Activated B cell treated with CpG ODN at 0.5 μM for 24 hours (primary cell): Measurements from ENCODE around the gene NFKBIE. TPM values are rescaled to one million over a fixed set of nuclear protein-coding genes. Genes with fewer than 3 reads are reported as not detected.

Experiments used
- ATAC-seq: fragments of 200-7000 bp; cut with Tn5 transposase; one replicate; pipeline ENCODE4 v1.10.0; 2021; ENCODE audit warnings: low read depth, mild to moderate bottlenecking, moderate library complexity
- CTCF ChIA-PET: fragments of 350-600 bp; sonication (Branson Sonifier 250); formaldehyde crosslinking; loops from one replicate; lab custom pipeline; 2021; ENCODE audit warnings: antibody characterized with exemption; lab: Charles Lee
- POLR2A ChIA-PET: fragments of 350-600 bp; sonication (Branson Sonifier 250); formaldehyde crosslinking; loops from one replicate; lab custom pipeline; 2021; ENCODE audit warnings: antibody characterized with exemption; lab: Charles Lee
- DNase-seq: peaks from one replicate; pipeline ENCODE4 v3.0.0; 2022
- H3K27ac Mint-ChIP-seq: one replicate; pipeline ENCODE4 v1.8.0; 2020; ENCODE audit warnings: mixed read lengths
- H3K27me3 Mint-ChIP-seq: one replicate; pipeline ENCODE4 v1.8.0; 2021; ENCODE audit warnings: mixed read lengths
- H3K36me3 Mint-ChIP-seq: one replicate; pipeline ENCODE4 v1.8.0; 2021; ENCODE audit warnings: low read depth, mixed read lengths
- H3K4me1 Mint-ChIP-seq: one replicate; pipeline ENCODE4 v1.8.0; 2021; ENCODE audit warnings: mixed read lengths
- H3K4me3 Mint-ChIP-seq: one replicate; pipeline ENCODE4 v1.8.0; 2020; ENCODE audit warnings: mild to moderate bottlenecking, mixed read lengths
- H3K9me3 Mint-ChIP-seq: one replicate; pipeline ENCODE4 v1.8.0; 2020; ENCODE audit warnings: mixed read lengths
- CTCF ChIP-seq: fragments of 200-600 bp; IDR thresholded peaks from one replicate; pipeline ENCODE4 v1.8.0; 2022; ENCODE audit warnings: antibody characterized with exemption, mild to moderate bottlenecking
- intact Hi-C: fragments of 100-400 bp; cut with micrococcal nuclease; formaldehyde crosslinking; loops from one replicate; pipeline ENCODE4 v1.15.1; 2024
- total RNA-seq: library from RNA; stranded (reverse); gene quantifications from 2 replicates; pipeline ENCODE4 v1.2.3, GENCODE V29; 2022

NFKBIE gene
- total RNA-seq, 1 donor from 2014 or later: 94.7 TPM

GRCh38 chr6:44254191-44255104 lies 10.9 kb downstream of the NFKBIE start:
- H3K27ac Mint-ChIP-seq: peak overlapping the region; percentile 93
- intact Hi-C loops: no loop called here

GRCh38 chr6:44253307-44254101 lies 11.8 kb downstream of the NFKBIE start:
- no peak for ATAC-seq
- H3K9me3 Mint-ChIP-seq: no peaks in the 10 kb centered on the region
- H3K27me3 Mint-ChIP-seq: no peaks in the 10 kb centered on the region
- peak overlapping the region; percentile 53 for H3K27ac Mint-ChIP-seq
- ChIA-PET CTCF (interaction anchor here (0.7 to 2.3 kb wide), 2 partner anchors 10 to 80 kb away, joined by 3 to 12 read pairs; no protein-coding TSS in a partner anchor), POLR2A (interaction anchor here (0.7 to 13.7 kb wide), 3 partner anchors 8 to 32 kb away, joined by 3 to 549 read pairs (median 72); partner anchors contain the start of genes HSP90AB1 and NFKBIE)
- no peak for TF ChIP-seq CTCF
- H3K36me3 Mint-ChIP-seq: peaks cover 91% of the 10 kb centered on the region
- peak overlapping the region; percentile 19 for H3K4me3 Mint-ChIP-seq
- DNase-seq: no peak
- H3K4me1 Mint-ChIP-seq: peaks cover 87% of the 10 kb centered on the region
- intact Hi-C loops: no loop called here

More at GRCh38 chr6:44254191-44255104, 10.9 kb downstream of the NFKBIE start:
- TF ChIP-seq CTCF: no peak
- Mint-ChIP-seq H3K27me3 (no peaks in the 10 kb centered on the region), H3K4me1 (peaks cover 87% of the 10 kb centered on the region), H3K4me3 (peak overlapping the region; percentile 92), H3K9me3 (no peaks in the 10 kb centered on the region), H3K36me3 (peaks cover 91% of the 10 kb centered on the region)
- DNase-seq: no peak
- POLR2A ChIA-PET: interaction anchor here (0.7 to 13.7 kb wide), 5 partner anchors 9 to 33 kb away, joined by 3 to 549 read pairs (median 8); partner anchors contain the start of genes HSP90AB1, NFKBIE and SLC29A1
- no peak for ATAC-seq
- CTCF ChIA-PET: interaction anchor here (0.8 to 2.3 kb wide), 3 partner anchors 9 to 51 kb away, joined by 3 to 12 read pairs (median 3); no protein-coding TSS in a partner anchor

- Mint-ChIP-seq H3K9me3 (no peaks in the 10 kb centered on the region), H3K36me3 (peaks cover 95% of the 10 kb centered on the region), H3K27me3 (no peaks in the 10 kb centered on the region), H3K27ac (peak overlapping the region; percentile 48), H3K4me1 (peaks cover 88% of the 10 kb centered on the region), H3K4me3 (peak overlapping the region; percentile 19)
- no peak for TF ChIP-seq CTCF
- DNase-seq (no peak), ATAC-seq (no peak)
- CTCF ChIA-PET: interaction anchor here (1.3 to 1.6 kb wide), 2 partner anchors 10 to 14 kb away, joined by 3 to 5 read pairs; no protein-coding TSS in a partner anchor
- intact Hi-C loops: no loop called here
- POLR2A ChIA-PET: interaction anchor here (0.7 to 1.5 kb wide), 2 partner anchors 13 to 527 kb away, joined by 3 to 8 read pairs; no protein-coding TSS in a partner anchor
Measured at GRCh38 chr6:44251576-44252524, 13.5 kb downstream of the NFKBIE start.

GRCh38 chr6:44250718-44251123 lies 14.6 kb downstream of the NFKBIE start:
- peak overlapping the region; percentile 99 for H3K27ac Mint-ChIP-seq
- H3K9me3 Mint-ChIP-seq: no peaks in the 10 kb centered on the region
- H3K36me3 Mint-ChIP-seq: peaks cover 90% of the 10 kb centered on the region
- peaks cover 83% of the 10 kb centered on the region for H3K4me1 Mint-ChIP-seq
- ChIA-PET CTCF (interaction anchor here (1.3 to 1.6 kb wide), 2 partner anchors 12 to 13 kb away, joined by 3 to 5 read pairs; no protein-coding TSS in a partner anchor), POLR2A (interaction anchor here (0.7 to 1.5 kb wide), 2 partner anchors 14 to 51 kb away, joined by 4 to 8 read pairs; no protein-coding TSS in a partner anchor)
- H3K27me3 Mint-ChIP-seq: no peaks in the 10 kb centered on the region
- intact Hi-C loops: no loop called here
- no peak for TF ChIP-seq CTCF
- H3K4me3 Mint-ChIP-seq: no peak overlapping the region
- no peak for DNase-seq
- no peak for ATAC-seq
